ENCODE measurements around the gene ACAA2.
A peak's percentile ranks its signal among the peaks of the same experiment; 100 is the strongest.
"Not testable (repeated sequence)": the region's sequence is repeated elsewhere in the genome, so short reads cannot be mapped to it uniquely, and the experiment has no call there.

The ACAA2 gene

DNA sequence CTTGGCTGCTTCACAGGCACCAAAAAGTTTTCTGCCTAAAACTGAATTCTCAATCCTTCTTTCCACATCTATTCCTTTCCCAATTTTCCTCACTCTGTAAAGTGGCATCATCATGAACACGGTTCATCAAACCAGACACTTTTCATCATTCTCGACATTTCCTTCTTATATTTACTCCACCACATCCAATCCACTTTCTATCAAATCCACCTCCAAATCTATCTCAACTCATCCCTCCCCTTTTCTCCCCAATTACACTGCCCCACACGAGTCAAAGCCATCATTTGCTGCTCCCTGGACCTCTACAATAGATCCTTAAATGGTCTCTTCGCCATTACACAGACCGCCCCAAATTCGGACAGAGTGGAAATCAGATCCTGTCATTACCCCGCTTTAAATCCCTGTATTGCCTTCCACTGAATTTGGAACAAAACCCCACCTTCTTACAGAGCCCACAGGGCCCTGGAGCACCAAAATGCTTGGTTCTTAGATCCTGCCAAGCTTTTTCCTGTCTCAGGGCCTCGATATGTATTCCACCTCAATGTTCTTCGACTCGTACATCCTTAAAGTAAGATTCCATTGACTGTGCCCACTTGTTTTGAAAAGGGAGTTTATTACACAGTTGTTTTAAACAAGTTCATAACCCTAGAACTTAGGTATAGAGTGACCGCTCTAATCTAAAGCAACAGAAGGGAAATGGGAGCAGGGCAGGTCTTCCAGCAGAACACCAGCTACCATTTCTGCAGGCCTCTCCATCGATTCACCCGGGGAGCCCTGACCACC is 856 bp downstream of the ACAA2 start:
- no peak for DNase-seq (ENCODE audit: low spot score)

DNA sequence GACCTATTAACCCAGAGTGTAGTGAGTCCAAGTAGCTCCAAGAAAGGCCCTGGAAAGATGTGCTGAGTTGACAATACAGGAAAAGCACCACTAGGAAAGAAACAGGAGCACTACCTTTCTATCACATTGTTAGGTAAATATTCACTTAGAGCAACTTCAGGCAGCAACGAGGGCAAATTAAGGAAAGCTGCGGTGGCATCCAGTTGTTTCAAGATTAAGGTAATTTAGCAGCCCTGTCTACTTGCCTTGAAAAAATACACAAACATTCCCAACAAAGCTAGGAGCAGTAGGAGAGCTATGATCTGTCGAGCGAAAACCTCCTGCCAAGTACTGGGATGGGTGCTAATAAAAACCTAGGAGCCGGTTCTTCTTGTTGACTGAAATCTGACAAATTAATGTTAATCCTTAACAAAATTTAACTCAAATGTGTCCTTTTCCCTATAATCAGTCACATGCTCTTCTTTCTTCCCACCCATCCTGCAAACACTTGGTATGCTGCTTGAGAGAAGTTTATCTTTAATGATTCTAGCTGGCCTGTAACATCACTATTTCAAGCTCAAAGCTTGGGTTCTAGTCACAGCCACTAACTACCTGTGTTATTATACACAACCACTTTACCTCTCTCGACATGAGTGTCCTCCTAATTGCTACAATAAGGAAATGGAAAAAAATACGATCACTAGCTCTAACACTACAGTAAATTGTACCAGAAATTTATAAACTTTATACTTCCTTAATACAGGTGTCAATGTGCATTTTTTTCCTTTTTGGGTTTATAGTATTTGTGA is 2.0 kb downstream of the ACAA2 start:
- DNase-seq (ENCODE audit: low spot score), result no peak

DNA sequence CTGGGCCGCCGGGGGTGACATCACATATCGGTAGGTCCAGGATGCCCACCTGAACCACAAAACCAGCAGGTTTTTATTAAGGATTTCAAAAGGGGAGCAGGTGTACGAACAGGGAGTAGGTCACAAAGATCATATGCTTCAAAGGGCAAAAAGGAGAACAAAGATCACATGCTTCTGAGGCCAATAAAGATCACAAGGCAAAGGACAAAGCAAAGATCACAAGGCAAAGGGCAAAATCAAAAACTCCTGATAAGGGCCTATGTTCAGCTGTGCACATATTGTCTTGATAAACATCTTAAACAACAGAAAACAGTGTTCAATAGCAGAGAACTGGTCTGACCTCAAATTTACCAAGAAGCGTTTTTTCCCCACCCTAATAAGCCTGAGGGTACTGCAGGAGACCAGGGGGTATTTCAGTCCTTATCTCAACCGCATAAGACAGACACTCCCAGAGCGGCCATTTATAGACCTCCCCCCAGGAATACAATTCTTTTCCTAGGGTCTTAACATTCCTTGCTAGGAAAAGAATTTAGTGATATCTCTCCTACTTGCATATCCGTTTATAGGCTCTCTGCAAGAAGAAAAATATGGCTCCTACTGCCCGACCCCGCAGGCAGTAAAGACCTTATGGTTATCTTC is 4.7 kb downstream of the ACAA2 start:
- not testable (repeated sequence) for DNase-seq (ENCODE audit: low spot score)

DNA sequence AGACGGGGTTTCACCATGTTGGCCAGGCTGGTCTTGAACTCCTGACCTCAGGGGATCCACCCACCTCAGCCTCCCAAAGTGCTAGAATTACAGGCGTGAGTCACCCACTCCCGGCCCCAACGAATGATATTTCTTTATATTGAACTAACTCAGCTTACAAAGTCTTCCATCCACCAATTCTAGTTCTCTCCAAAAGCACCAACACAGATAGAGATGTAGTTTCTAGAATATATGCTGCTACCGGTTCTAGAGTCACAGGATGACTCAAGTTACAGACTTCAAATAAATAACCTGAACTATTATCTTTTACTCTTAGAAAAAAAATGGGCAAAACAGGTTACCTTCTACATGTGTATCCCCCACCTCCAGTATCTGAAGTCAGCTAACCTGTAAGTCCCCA is 9.2 kb downstream of the ACAA2 start:
- no peak for DNase-seq (ENCODE audit: low spot score)

DNA sequence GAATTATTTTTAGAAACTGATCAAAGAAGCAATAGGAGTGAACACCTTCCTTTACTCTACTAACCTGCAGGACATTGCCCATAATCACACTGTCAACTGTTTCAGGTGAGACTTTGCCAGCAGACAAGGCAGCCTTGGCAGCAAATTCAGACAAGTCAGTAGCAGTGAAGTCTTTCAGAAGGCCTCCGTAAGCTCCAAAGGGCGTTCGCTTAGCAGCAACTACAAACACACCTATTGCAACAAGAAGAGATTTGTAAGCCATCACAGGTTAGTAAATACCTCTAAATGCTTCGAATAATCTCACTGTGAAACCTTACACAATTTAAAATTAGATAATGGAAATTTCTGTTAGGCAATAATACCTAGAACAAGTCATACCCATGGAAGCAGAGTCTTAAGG is 10.7 kb downstream of the ACAA2 start:
- DNase-seq (ENCODE audit: low spot score), result no peak

DNA sequence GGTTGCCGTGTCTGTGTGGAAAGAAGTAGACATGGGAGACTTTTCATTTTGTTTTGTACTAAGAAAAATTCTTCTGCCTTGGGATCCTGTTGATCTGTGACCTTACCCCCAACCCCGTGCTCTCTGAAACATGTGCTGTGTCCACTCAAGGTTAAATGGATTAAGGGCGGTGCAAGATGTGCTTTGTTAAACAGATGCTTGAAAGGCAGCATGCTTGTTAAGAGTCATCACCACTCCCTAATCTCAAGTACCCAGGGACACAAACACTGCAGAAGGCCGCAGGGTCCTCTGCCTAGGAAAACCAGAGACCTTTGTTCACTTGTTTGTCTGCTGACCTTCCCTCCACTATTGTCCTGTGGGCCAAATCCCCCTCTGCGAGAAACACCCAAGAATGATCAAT is 12.8 kb downstream of the ACAA2 start:
- DNase-seq (ENCODE audit: low spot score), result not testable (repeated sequence)

DNA sequence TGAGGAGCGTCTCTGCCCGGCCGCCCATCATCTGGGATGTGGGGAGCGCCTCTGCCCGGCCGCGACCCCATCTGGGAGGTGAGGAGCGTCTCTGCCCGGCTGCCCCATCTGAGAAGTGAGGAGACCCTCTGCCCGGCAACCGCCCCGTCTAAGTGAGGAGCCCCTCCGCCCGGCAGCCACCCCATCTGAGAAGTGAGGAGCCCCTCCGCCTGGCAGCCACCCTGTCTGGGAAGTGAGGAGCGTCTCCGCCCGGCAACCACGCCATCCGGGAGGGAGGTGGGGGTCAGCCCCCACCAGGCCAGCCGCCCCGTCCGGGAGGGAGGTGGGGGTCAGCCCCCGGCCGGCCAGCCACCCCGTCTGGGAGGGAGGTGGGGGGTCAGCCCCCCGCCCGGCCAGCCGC is 13.5 kb downstream of the ACAA2 start:
- DNase-seq (ENCODE audit: low spot score), result not testable (repeated sequence)

DNA sequence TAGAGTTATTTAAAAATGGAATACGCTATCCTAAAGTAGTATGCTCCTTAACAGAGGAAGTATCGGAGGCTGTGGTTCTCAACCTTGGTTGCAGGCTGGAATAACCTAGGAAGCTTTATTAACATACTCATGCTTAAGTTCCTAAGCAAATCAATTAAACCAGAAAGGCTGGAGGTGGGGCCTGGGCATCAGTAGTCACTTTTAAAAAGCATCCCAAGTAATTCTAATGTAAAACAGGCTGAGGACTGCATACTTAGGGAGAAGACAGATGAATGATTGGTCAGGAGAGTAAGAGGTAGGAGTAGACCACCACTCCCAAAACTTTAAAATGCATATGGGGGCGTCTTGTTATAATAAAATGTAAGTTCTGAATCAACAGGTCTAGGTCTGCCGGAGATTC is 15.3 kb downstream of the ACAA2 start:
- DNase-seq (ENCODE audit: low spot score), result no peak

DNA sequence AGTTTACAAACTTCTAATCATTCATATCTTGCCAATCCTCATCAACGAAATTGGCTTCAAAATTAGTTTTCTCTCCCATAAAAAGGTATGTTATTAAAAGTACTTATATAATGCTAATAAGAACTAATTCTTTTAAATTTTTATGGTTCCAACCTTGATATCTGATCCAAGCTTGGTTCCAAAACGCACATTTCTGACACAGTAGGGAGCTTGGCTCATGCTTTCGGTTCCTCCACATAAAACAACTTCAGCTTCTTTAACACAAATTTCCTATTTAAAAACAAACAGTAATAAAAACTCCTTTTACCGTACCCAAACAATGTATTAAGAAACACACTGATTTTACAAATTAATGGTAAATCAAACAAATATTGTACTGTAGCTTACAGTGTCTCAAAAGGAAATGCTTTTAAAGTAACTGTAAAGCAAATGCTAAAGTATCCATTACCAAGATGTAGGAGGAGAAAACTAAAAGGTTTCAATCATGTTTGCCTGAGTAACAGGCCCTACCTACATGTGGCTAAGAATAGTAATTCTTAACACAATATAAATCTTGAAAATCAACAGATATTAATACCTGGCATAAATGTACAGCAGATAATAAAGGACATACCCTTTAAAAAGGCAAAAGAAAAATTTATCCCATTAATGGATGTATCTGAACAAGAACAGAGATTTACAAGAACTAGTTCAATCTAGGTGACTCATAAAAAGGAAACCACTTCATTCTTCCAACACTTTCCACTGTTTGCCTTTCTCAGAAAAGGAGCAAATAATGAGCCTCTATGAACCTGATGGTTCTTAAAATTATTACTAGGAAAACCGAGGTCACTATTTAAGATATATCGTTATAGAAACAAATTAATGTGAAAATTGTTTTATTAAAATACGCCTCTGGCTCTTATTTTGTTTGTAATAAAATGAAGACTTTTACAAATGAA is 17.5 kb downstream of the ACAA2 start:
- DNase-seq (ENCODE audit: low spot score), result no peak

DNA sequence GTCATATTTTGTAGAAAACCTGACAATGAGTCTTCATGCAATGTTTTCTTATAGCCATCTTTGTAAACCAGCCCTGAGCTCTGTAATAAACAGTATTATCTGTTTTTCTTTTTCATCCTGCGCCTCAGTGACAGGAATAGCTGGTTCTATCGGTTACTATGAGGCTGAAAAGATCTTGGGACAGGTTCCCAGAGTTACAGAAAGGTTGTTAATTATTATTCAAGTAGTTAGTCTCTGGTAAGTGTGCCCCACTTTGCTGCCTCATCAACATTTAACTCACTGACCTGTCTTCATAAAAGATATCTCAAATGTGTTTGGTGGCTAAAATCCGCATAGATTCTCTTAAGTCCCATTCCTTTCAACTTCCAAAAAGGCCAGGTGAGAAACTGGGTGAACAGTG is 18.6 kb downstream of the ACAA2 start:
- DNase-seq (ENCODE audit: low spot score), result no peak

DNA sequence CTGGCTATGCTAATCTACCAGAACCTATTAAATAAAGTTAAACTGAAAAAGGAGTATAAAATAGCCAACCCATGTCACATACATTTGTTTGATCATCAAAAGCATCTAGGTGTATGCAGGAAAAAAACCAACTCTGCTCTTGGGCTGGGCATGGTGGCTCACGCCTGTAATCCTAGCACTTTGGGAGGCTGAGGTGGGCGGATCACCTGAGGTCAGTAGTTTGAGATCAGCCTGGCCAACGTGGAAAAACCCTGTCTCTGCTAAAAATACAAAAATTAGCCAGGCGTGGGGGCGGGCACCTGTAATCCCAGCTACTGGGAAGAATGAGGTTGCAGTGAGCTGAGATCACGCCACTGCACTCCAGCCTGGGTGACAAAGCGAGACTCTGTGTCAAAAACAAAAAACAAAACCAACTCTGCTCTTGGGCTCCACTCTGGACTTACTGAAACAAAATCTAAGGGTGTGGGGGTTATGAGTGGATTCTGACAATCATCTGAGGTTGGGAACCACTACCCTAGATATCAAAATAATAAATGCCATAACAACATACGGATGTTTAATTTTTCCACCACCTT is 23.7 kb downstream of the ACAA2 start:
- not testable (repeated sequence) for DNase-seq (ENCODE audit: low spot score)

DNA sequence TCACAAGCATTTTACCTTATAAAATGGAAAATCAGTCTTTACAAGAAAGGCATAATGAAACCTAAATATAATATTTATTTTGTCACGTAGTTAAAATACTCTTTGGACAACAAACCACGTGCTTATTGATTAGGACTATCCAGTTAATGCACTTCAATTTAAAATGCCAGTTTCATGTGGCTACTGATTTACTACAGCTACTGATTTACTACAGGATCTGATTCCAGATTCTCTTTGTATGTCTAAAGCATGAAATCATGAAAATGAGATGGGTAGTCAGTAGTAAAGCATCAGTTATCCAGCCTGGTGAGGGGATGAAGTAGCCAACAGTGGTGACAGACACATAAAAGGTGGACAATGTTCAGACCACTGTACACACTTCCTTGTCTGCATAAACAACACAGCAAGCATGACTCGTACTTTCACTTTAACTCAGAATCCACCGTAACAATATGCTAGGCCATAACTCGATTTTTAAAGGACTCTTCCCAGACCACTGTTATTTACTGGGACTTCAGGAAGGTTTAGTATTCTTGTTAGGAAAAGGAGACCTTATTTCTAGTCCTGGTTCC is 24.9 kb downstream of the ACAA2 start:
- no peak for DNase-seq (ENCODE audit: low spot score)

DNA sequence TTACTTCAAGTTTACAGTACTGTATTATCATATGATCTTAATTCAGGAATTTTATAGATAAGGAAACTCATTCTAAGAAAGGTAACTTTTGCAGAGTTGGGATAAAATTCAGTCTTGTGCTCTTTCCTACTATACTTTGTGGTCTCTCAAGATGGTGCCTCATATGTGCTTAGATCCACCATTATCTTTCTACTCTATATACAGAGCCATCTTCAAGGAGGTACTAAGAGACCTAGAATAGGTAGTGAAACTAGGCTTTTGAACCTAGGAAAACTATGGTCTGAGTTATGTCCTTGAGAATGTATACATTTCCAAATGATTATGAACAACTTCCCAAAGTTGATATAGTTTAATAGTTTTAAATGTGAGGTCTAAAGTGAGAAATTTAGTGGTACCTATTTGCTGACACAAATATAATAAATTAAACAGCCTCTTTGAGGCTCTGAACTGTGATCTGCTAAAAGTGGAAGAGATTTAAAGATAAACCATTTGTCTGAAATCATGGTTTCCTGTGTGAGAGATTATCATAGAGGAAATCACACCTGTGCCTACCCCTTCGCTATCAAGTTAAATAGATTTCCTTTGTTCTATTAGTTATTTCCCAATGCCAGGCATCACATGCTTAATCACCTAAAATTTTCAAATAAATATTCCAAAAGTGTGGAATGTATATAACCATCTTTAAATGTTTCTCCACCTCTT is 27.2 kb downstream of the ACAA2 start:
- DNase-seq (ENCODE audit: low spot score), result no peak

DNA sequence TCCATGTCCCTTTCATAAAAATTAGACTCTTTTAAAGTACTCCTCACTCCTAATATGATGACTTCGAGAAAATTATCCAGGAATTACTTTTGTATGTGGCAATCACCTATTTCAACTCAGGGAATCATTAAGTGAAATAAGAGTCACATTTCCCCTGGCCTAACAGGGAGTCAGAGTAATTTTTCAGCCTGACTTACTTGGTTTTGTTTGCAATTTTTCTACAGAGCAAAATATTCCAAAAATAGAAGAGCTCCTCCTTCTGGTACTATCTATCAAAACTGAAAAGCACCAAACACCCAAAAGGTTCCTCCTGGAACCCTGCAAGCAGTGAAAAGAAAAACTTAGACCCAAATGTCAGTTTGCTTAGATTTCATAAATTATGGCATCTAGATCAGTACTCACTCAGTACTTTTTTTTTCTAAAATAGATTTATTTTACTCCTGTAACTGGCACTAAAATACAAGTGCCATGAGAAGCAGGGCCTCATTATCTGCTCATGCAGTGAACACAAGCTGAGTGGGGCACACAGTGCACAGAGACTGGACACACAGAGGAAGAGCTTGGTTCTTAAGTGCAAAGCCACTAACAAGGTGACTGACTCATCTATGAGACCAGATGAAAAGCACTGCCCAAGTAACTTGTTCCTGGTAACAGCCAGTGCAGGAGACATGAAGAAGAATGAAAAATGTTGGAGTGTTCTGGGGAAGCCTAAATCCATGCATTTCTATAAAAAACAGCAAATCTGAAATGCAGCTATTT is 28.7 kb downstream of the ACAA2 start:
- no peak for DNase-seq (ENCODE audit: low spot score)

DNA sequence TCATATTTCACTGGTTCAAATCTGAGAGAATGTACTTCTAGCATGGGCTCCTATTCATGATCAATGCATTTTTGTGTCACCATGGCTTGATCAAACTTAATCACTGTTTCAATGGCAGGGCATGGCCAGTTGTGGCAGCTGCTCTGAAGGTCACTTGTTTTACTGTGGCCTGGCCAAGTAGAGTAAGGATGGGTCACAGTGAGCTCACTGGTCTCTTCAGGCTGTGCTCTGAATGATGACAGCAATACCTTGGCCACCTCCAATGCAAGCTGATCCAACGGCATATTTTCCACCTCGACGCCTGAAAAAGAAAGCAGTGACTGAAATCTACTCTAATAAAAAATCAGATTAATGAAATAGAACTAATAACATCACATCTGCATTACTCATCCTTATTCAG is 29.7 kb downstream of the ACAA2 start:
- not testable (repeated sequence) for DNase-seq (ENCODE audit: low spot score)

DNA sequence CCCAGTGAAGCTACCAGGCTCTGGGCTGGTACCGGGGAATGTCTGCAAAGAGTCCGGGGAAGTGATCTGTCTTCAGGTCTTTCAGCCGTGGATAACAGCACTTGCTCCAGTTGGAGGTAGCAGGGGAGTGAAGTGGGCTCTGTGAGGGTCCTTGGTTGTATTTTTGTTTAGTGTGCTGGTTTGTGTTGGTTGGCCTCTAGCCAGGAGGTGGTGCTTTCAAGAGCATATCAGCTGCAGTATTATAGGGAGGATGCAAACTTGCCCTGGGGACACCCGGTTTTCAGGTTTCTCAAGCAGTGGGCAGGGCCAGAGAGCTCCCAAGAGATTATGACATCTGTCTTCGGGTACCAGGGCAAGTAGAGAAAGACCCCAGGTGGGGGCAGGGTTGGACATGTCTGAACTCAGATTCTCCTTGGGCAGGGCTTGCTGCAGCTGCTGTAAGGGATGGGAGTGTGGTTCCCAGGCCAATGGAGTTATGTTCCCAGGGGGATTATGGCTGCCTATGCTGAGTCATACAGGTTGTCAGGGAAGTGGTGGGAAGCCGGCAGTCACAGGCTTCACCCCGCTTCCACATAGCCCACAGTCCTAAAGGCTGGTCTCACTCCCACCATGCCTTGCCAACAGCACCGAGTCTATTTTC is 34.4 kb downstream of the ACAA2 start:
- no peak for DNase-seq (ENCODE audit: low spot score)

DNA sequence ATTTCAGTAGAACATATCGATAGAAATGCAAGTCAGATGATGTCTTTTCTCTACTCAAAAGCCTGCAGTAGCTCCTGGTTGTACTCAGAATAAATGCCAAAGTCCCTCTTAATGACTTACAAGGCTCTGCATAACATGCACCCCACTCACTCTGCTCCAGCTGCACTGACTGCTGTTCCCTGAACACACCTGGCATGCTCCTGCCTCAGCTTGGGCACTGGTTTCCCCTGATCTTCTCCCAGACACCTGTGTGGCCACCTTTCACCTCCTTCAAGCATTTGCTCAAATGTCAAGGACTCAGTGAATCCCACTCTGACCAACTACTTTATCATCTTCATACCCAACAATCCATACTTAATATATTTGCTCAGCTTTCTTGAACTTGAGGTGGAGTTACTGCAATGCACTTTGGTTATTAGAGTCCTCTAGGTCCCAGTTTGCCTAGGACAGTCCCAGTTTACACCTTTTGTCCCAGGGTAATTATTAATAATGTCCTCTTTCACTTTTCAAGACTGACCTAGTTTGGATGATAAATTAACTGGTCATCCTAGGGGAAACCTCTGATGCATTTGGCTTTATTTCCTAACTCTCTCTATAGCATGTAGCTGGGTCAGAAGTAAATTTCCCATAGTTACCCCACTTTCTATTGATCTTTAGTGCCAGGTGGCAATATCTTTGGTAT is 44.1 kb downstream of the ACAA2 start:
- DNase-seq (ENCODE audit: low spot score), result no peak

DNA sequence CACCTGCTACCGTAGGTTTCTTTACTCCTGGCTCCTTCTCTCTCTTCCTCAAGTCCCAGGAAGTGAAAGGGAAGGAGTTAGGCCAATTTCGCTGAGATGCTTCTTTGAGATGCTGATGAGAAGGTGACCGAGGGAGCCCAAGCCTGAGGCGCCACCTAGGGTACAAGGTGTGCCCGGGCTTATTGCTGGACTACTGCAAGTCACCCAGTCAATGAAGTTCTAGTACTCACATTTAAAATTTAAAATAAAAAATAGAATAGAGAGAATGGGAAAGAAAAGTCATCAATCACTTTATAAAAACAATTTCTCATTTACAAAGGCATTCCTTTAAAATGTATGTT is 45.3 kb downstream of the ACAA2 start:
- peak; percentile 49 for DNase-seq (ENCODE audit: low spot score)

Data from Ammon's horn (tissue), 1 donor.